ENCODE measurements around the gene STRAP.

STRAP gene, protein sequence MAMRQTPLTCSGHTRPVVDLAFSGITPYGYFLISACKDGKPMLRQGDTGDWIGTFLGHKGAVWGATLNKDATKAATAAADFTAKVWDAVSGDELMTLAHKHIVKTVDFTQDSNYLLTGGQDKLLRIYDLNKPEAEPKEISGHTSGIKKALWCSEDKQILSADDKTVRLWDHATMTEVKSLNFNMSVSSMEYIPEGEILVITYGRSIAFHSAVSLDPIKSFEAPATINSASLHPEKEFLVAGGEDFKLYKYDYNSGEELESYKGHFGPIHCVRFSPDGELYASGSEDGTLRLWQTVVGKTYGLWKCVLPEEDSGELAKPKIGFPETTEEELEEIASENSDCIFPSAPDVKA

GRCh38 chr12:15882118-15882971 is at the start of gene STRAP:
Gene STRAP (plus strand): TSS chr12:15882387. CDS start chr12:15882708, 321 bp downstream.
- peak; percentile 99 for DNase-seq (ENCODE audit: low spot score)

DNA sequence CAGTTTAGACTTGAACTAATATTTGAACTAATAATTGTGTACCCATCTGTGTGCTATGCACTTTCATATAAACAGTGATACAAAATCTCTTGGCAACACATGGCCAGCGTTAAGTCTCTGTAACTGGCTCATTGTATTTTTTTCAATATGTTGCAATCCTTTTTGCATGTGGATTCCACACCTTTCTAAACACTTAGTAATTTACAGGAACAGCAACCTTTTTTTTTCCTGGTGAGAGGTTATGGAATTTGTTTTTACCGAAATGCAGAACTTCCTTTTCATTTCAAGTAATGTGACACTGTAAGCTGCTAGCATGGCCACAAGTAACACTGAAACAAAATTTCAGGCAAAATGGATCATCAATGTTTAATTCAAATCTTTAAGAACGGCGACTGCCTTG is 47.6 kb upstream of the STRAP start:
- no peak for DNase-seq (ENCODE audit: low spot score)

DNA sequence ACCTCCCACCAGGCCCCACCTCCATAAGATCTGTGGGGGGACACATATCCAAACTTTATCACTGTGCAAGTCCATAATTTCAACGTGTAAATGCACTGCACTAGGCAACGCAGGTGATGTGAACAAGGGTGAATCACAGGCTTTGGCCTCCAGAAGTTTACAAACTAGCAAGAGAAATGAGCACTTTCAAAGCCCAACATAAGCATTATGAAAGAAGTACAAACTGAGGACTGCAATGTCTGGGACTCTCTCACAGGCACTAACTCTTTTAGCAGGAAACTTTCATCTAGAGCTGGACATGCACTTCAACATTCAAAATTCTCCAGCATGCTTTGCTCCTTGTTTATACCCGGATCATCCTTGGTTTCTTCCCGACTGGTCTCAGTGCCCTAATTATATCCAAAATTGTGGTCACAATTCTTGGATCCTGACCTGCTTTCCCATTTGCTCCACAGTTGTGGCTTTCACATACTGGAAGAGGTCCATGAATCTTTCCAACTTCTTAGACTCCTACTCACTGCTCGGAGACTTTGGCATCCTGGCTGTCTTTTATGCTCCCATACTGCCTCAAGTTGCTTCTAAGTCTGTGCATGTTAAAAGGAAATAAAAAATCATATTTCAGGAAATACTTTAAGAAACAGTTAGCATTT is 44.9 kb upstream of the STRAP start:
- DNase-seq (ENCODE audit: low spot score), result no peak

DNA sequence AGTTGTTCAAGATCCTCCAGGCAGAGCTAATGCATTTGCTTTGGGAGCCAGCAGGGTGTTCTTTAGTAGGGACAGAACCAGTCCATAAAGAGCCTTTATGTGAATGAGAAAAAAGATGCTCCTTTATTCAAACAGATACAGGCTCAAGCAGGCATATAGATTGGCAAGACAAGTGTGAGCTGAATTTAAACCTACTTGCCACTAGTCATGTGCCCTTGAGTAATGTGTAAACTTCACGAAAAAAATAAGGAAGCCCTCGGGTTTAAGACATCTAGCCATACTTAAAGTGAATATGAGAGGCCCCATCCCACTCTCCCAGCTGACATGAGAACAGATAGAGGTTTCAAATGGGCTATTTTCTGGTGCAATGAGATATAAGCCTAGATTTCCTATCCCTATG is 43.1 kb upstream of the STRAP start:
- DNase-seq (ENCODE audit: low spot score), result no peak

- DNase-seq (ENCODE audit: low spot score), result no peak
Observed at GRCh38 chr12:15839682-15840081, 42.5 kb upstream of the STRAP start.

DNA sequence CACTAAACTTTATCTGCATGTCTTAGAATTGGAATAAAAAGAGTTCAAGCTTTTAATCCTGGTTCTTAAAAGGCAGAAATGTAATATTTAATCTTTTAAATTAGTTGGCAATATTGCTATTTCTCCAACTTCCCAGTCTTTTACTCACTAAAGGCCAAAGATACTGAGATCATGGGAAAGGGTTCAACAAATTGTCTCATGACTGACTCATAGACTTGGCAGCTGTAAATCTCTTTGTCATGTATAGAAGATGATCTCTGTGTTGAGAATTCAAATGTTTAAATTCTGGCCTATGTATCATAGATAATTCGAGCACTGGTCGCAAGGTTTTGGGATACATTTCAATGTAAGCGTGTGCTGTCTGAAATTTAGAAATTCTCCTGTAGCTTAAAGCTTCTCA is 40.1 kb upstream of the STRAP start:
- DNase-seq (ENCODE audit: low spot score), result no peak

DNA sequence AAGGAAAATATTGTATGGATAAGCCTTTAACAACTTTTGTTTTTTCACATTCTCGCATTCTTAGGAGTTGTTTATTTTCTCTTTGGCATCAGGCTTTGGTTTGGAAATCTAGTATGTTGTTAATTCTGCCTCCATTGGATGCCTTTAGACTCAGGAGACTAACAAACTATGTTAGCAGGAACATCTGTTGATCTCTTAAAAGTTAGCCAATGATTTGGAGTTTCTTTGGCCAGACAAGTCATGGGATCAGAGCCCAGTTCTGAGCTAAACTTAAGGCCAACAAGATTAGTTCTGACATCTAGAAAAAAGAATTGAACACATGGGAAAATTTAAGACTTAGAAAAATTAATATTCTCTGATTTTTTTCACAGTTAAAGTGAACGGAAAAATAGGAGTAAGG is 35.3 kb upstream of the STRAP start:
- DNase-seq (ENCODE audit: low spot score), result no peak

DNA sequence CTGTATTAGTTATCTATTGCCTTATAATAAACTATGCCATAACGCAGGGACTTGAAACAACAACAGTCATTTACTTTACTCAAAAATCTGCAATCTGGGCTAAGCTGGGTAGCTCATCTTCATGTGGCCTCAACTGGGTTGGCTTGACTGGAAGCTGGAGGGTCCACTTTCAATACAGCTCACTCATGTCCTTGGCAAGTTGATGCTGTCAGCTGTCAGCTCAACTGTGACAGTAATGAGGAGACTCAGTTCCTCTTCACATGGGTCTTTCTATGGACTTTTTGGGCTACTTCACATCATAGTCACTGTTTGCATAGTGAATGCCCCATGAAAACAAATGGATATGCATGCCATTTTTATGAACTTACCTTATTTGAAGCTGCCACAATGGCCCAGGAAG is 33.6 kb upstream of the STRAP start:
- DNase-seq (ENCODE audit: low spot score), result no peak

- DNase-seq (ENCODE audit: low spot score), result no peak
Observed at GRCh38 chr12:15851045-15851620, 31.1 kb upstream of the STRAP start.

GRCh38 chr12:15851919-15852318 is 30.3 kb upstream of the STRAP start:
- no peak for DNase-seq (ENCODE audit: low spot score)

- DNase-seq (ENCODE audit: low spot score), result no peak
Observed at GRCh38 chr12:15852383-15852782, 29.8 kb upstream of the STRAP start.

GRCh38 chr12:15853877-15854276 is 28.3 kb upstream of the STRAP start:
- no peak for DNase-seq (ENCODE audit: low spot score)

GRCh38 chr12:15854916-15855315 is 27.3 kb upstream of the STRAP start:
- no peak for DNase-seq (ENCODE audit: low spot score)

GRCh38 chr12:15855646-15856045 is 26.5 kb upstream of the STRAP start:
- no peak for DNase-seq (ENCODE audit: low spot score)

GRCh38 chr12:15856097-15856982 is 25.8 kb upstream of the STRAP start:
- peak; percentile 86 for DNase-seq (ENCODE audit: low spot score)

DNA sequence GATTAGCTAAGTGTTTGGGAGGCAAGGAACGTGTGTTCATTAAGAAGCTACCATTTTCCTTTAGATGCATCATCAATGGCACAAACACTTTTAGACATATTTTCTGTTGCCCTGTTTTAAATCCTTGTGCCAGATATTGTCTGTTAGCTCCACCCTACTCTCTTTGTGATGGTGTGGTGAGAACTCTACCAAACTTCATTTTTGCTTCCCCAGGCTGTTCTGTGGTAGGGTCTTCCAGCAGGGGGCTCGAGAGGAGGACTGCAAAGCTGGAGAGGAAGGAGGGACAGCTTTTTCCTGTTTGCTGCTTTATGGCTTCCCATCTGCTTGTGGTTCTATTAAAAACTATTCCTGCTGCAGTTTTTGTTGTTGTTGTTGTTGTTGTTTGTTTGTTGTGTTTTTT is 23.8 kb upstream of the STRAP start:
- DNase-seq (ENCODE audit: low spot score), result no peak

DNA sequence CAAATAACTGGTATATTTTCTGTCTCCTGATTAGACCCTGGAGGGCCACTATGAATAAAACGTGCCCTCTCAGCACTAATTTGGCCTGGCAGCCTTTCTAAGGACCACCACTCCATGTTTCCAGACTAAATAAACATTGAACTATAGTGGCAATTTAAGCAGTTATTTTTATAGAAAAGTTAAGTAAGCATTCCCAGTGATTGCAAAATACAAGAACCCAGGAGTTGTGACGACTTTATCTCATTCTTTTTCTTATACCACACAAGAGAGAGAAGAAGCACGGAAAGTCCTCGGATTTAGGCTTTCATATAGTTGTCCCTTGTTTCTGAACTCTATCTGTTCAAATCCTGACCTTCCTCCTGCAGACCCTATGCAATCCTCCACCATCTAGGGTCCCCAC is 23.1 kb upstream of the STRAP start:
- no peak for DNase-seq (ENCODE audit: low spot score)

DNA sequence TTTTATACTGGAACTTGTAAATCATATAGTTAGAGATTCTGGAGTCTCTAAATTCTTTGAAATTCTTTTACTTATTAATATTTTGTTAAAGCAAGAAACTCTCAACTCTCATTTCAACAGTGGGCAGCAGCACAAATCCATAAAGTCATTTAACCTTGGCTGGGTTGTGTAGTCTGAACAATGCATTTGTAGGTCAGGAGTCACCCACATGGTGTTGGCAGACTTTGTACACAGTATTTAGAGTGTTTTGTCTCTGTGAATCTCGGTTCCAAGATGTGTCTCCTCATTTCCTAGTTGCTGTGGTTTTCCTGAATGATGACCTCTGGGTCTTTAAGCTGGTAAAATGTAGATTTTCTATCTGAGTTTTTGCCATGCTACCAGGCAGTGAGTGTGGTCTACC is 20.8 kb upstream of the STRAP start:
- no peak for DNase-seq (ENCODE audit: low spot score)

GRCh38 chr12:15862840-15863239 is 19.3 kb upstream of the STRAP start:
- DNase-seq (ENCODE audit: low spot score), result no peak

DNA sequence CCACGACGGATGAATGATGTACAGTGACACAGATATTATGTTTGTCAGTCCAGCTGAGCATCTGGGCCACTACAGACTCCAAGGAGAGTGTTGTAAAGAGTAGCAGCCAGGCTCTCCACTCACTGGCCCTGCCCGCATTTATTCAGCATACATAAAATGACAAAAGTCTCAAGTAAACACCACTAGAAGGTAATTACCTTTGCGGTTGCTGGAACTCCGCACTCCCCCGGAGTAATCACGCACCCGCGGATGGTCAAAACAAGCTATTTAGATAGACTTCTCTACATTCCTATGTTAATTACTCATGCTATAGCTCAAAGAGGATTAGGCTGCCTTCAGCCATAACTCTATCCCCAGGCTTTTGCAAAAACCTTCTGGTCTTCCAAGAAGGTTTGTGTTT is 18.8 kb upstream of the STRAP start:
- no peak for DNase-seq (ENCODE audit: low spot score)

GRCh38 chr12:15863984-15864383 is 18.2 kb upstream of the STRAP start:
- peak; percentile 37 for DNase-seq (ENCODE audit: low spot score)
